HG03558 (cell line): ENCODE data around the gene SLC2A11.
"Not testable (repeated sequence)": the region's sequence is repeated elsewhere in the genome, so short reads cannot be mapped to it uniquely, and the experiment has no call there.

Experiments used
- ATAC-seq: cut with Tn5 transposase; IDR thresholded peaks from one replicate; pipeline ENCODE4 v1.9.1; 2021; ENCODE audit warnings: moderate number of reproducible peaks; ENCODE audit not compliant: unreplicated experiment; ENCODE audit errors: extremely low read depth

SLC2A11 gene

GRCh38 chr22:23845265-23846080 lies 12.2 kb upstream of the SLC2A11 start:
- ATAC-seq = no peak

- ATAC-seq = no peak
Observed at GRCh38 chr22:23846081-23846469, 11.6 kb upstream of the SLC2A11 start.

- no peak for ATAC-seq
Observed at GRCh38 chr22:23847310-23847920, 10.3 kb upstream of the SLC2A11 start.

GRCh38 chr22:23847991-23848864 lies 9.4 kb upstream of the SLC2A11 start:
- ATAC-seq = no peak

- no peak for ATAC-seq
Observed at GRCh38 chr22:23849009-23850006, 8.4 kb upstream of the SLC2A11 start.

- ATAC-seq = no peak
Observed at GRCh38 chr22:23850136-23850611, 7.5 kb upstream of the SLC2A11 start.

GRCh38 chr22:23856721-23857605 lies 712 bp upstream of the SLC2A11 start:
- ATAC-seq = no peak

- no peak for ATAC-seq
Observed at GRCh38 chr22:23858484-23858815, 775 bp downstream of the SLC2A11 start.

- no peak for ATAC-seq
Observed at GRCh38 chr22:23859201-23859600, 1.5 kb downstream of the SLC2A11 start.

GRCh38 chr22:23860187-23860586 lies 2.5 kb downstream of the SLC2A11 start:
- ATAC-seq = not testable (repeated sequence)

GRCh38 chr22:23862103-23862502 lies 4.4 kb downstream of the SLC2A11 start:
- ATAC-seq = no peak

- not testable (repeated sequence) for ATAC-seq
Observed at GRCh38 chr22:23864499-23865154, 7.0 kb downstream of the SLC2A11 start.

- ATAC-seq = no peak
Observed at GRCh38 chr22:23868580-23868979, 10.9 kb downstream of the SLC2A11 start.

GRCh38 chr22:23874871-23875270 lies 17.2 kb downstream of the SLC2A11 start:
- ATAC-seq = no peak

- ATAC-seq = no peak
Observed at GRCh38 chr22:23875801-23876200, 18.1 kb downstream of the SLC2A11 start.

- no peak for ATAC-seq
Observed at GRCh38 chr22:23877566-23877965, 19.9 kb downstream of the SLC2A11 start.

GRCh38 chr22:23878219-23878618 lies 20.5 kb downstream of the SLC2A11 start:
- no peak for ATAC-seq

GRCh38 chr22:23882370-23882769 lies 24.7 kb downstream of the SLC2A11 start:
- no peak for ATAC-seq
